ENCODE data around the gene SP5.

GRCh38 chr2:170737406-170737805, 22.3 kb downstream of the SP5 start:
- TF ChIP-seq TAF1 (IDR thresholded peaks at IDR 0.05; ENCODE audit: borderline replicate concordance, low read depth, low read length) (no peak), CTCF (IDR thresholded peaks at IDR 0.05) (no peak), POLR2AphosphoS5 (IDR thresholded peaks at IDR 0.05; ENCODE audit: low read depth, low read length) (no peak), NRF1 (IDR thresholded peaks at IDR 0.05; ENCODE audit: low read depth, low read length) (no peak)

Measured in SK-N-SH (cell line).